Endothelial cell of umbilical vein (primary cell): Measurements from ENCODE around the gene PDGFA. TPM values are rescaled to one million over a fixed set of nuclear protein-coding genes. Genes with fewer than 3 reads are reported as not detected.

Experiments
- BruUV-seq: library from RNA; stranded (reverse); fragments of 400-500 nt; replicated peaks from 2 replicates; lab custom pipeline; 2021; lab: Mats Ljungman, UMichigan
- CTCF ChIA-PET: fragments of 300-600, 350-600 bp; sonication (Branson Sonifier 250); formaldehyde crosslinking; loops from one replicate; lab custom pipeline; 2021; ENCODE audit warnings: antibody characterized with exemption, inconsistent platforms; lab: Charles Lee
- POLR2A ChIA-PET: fragments of 300-600, 350-600 bp; sonication (Branson Sonifier 250); formaldehyde crosslinking; loops from one replicate; lab custom pipeline; 2021; ENCODE audit warnings: antibody characterized with exemption, inconsistent platforms; lab: Charles Lee
- DNase-seq: peaks from one replicate; pipeline ENCODE4 v3.0.0-alpha.2; 2011; ENCODE audit warnings: low read depth, low spot score
- FAIRE-seq: peaks from 2 replicates; lab custom pipeline; 2011; peaks lifted over from hg19 to GRCh38; lab: Jason Lieb, UNC
- H2AFZ ChIP-seq: 2 replicates; pipeline ENCODE4 v1.6.0; 2012; ENCODE audit warnings: low read depth, low read length, control low read depth, inconsistent platforms
- H3K27ac ChIP-seq: 2 replicates; pipeline ENCODE4 v1.5.1; 2011; ENCODE audit warnings: low read depth, mild to moderate bottlenecking, control low read depth, low read length, moderate library complexity; ENCODE audit not compliant: insufficient read depth
- H3K27me3 ChIP-seq, 2 experiments: 2 replicates each; pipeline versions ENCODE4 v1.6.0 to v1.6.1; 2011; ENCODE audit warnings: low read length in 2 of 2, mixed read lengths in 1 of 2; ENCODE audit not compliant: control insufficient read depth in 2 of 2, insufficient read depth in 2 of 2
- H3K36me3 ChIP-seq, 2 experiments: 2 replicates in 1 of 2; 3 replicates in 1 of 2; pipeline ENCODE4 v1.5.1; 2011; ENCODE audit warnings: low read length in 2 of 2, mild to moderate bottlenecking in 1 of 2, moderate library complexity in 1 of 2; ENCODE audit not compliant: control insufficient read depth in 2 of 2, insufficient read depth in 2 of 2; ENCODE audit errors: extremely low read depth in 1 of 2
- H3K4me1 ChIP-seq: 3 replicates; pipeline ENCODE4 v1.5.1; 2011; ENCODE audit warnings: mild to moderate bottlenecking, low read length; ENCODE audit not compliant: control insufficient read depth, insufficient read depth; ENCODE audit errors: extremely low read depth
- H3K4me2 ChIP-seq: 2 replicates; pipeline ENCODE4 v1.6.1; 2011; ENCODE audit warnings: low read length, control low read depth, mixed read lengths; ENCODE audit not compliant: insufficient read depth
- H3K4me3 ChIP-seq, 3 experiments: fragments of 200-600 bp in 1 of 3; sonication (generic), shearing (Covaris generic) in 1 of 3; replicated peaks in 1 of 3; 2 replicates each; pipeline ENCODE4 v1.5.1; 2011 to 2016; ENCODE audit warnings: control low read depth in 3 of 3, low read length in 3 of 3, mild to moderate bottlenecking in 2 of 3, inconsistent platforms in 1 of 3, low read depth in 1 of 3, moderate library complexity in 1 of 3; ENCODE audit not compliant: insufficient read depth in 1 of 3
- H3K79me2 ChIP-seq: 2 replicates; pipeline ENCODE4 v1.6.0; 2012; ENCODE audit warnings: low read length, inconsistent platforms; ENCODE audit not compliant: control insufficient read depth, insufficient read depth
- H3K9ac ChIP-seq: replicated peaks from 2 replicates; pipeline ENCODE3; 2011; ENCODE audit warnings: low read length, control low read depth; ENCODE audit not compliant: insufficient read depth; ENCODE audit errors: extremely low read depth
- H3K9me1 ChIP-seq: replicated peaks from 3 replicates; pipeline ENCODE4 v1.6.0; 2011; ENCODE audit warnings: mild to moderate bottlenecking, low read length; ENCODE audit not compliant: control insufficient read depth, insufficient read depth; ENCODE audit errors: extremely low read depth
- H3K9me3 ChIP-seq: replicated peaks from 2 replicates; pipeline ENCODE4 v1.5.1; 2012; ENCODE audit warnings: low read length, inconsistent platforms; ENCODE audit not compliant: control insufficient read depth, insufficient read depth
- H4K20me1 ChIP-seq: replicated peaks from 2 replicates; pipeline ENCODE3; 2011; ENCODE audit warnings: mild to moderate bottlenecking, low read length; ENCODE audit not compliant: control insufficient read depth, insufficient read depth; ENCODE audit errors: extremely low read depth
- EZH2 ChIP-seq: IDR thresholded peaks from 2 replicates; pipeline ENCODE4 v1.6.1; 2012; ENCODE audit warnings: borderline replicate concordance, low read depth, mild to moderate bottlenecking, moderate library complexity, low read length, inconsistent platforms; ENCODE audit not compliant: severe bottlenecking
- FOS ChIP-seq: IDR thresholded peaks from 2 replicates; pipeline ENCODE4 v1.6.1; 2011; ENCODE audit warnings: mild to moderate bottlenecking, low read length, moderate library complexity, borderline replicate concordance; ENCODE audit not compliant: insufficient read depth
- GATA2 ChIP-seq: IDR thresholded peaks from 2 replicates; pipeline ENCODE4 v1.7.0; 2011; ENCODE audit warnings: low read depth, mild to moderate bottlenecking, moderate library complexity, mixed read lengths, low read length; ENCODE audit not compliant: insufficient read length, insufficient read depth
- JUN ChIP-seq: IDR thresholded peaks from 2 replicates; pipeline ENCODE4 v1.6.1; 2011; ENCODE audit warnings: borderline replicate concordance, low read depth; ENCODE audit not compliant: insufficient read length, insufficient read depth
- MAX ChIP-seq: IDR thresholded peaks from 2 replicates; pipeline ENCODE4 v1.6.1; 2011; ENCODE audit not compliant: insufficient read depth, insufficient read length
- MYC ChIP-seq: IDR thresholded peaks from one replicate; pipeline ENCODE4 v1.6.1; 2011; ENCODE audit warnings: mild to moderate bottlenecking, low read depth, low read length
- POLR2A ChIP-seq: IDR thresholded peaks from 2 replicates; pipeline ENCODE4 v1.6.1; 2012; ENCODE audit warnings: low read depth, mild to moderate bottlenecking, control low read depth, low read length
- POLR2AphosphoS5 ChIP-seq: IDR thresholded peaks from 2 replicates; pipeline ENCODE4 v1.6.1; 2012; ENCODE audit warnings: low read depth, mild to moderate bottlenecking, control low read depth, low read length, moderate library complexity; ENCODE audit not compliant: insufficient read depth
- dilution Hi-C: fragments of 300-500 bp; cut with MboI; formaldehyde crosslinking; loops from one replicate; pipeline ENCODE4 v1.15.0; 2019; ENCODE audit warnings: low sequenced_read_pairs; ENCODE audit not compliant: extremely low pct_ligation_motif_present
- intact Hi-C: fragments of 100-400 bp; cut with micrococcal nuclease; formaldehyde crosslinking; loops from one replicate; pipeline ENCODE4 v1.10.0; 2022
- polyA plus RNA-seq, 4 experiments: library from polyadenylated mRNA; depleted of rRNA in 3 of 4; stranded (reverse) in 3 of 4; unstranded in 1 of 4; fragments of >200 nt; gene quantifications; 2 replicates each; pipeline versions ENCODE4 v1.2.1 to v1.2.3, GENCODE V29; 2011 to 2012; ENCODE audit warnings: missing spikeins in 1 of 4
- total RNA-seq: library from RNA; stranded (reverse); gene quantifications from 2 replicates; pipeline ENCODE4 v1.2.3, GENCODE V29; 2021
- TF ChIP-seq, protein P1 (sequence below), 2 donors: IDR thresholded peaks; 1 replicate in 1 of 2; 2 replicates in 1 of 2; pipeline ENCODE4 v1.5.1; 2011; ENCODE audit warnings: low read length in 2 of 2, mild to moderate bottlenecking in 2 of 2, moderate library complexity in 2 of 2, control low read depth in 1 of 2, inconsistent platforms in 1 of 2, low read depth in 1 of 2; ENCODE audit not compliant: insufficient read depth in 1 of 2; ENCODE audit errors: extremely low read depth in 1 of 2

Gene PDGFA
- total and polyA plus RNA-seq, 2 donors (not counting 3 experiments of a cell fraction or from before 2014, with no cell fraction given): 17.4 to 62.4 TPM

GRCh38 chr7:497346-497745 lies 22.3 kb downstream of the PDGFA start:
- Histone ChIP-seq H3K36me3 (peaks cover 15 to 28% of the 10 kb centered on the region in 2 experiments), H3K9ac (no peak overlapping the region), H3K9me1 (no peaks in the 10 kb centered on the region), H3K27me3 (no peaks in the 10 kb centered on the region), H3K9me3 (no peaks in the 10 kb centered on the region), H3K4me2 (no peak overlapping the region), H2AFZ (no peak overlapping the region), H4K20me1 (no peaks in the 10 kb centered on the region), H3K4me3 (no peak overlapping the region), H3K4me1 (no peaks in the 10 kb centered on the region), H3K27ac (no peak overlapping the region), H3K79me2 (no peaks in the 10 kb centered on the region)
- no TSS peak for BruUV-seq
- intact Hi-C loops (no loop called here), dilution Hi-C loops (no loop called here)
- CTCF ChIA-PET: interaction anchor here (0.9 to 1.7 kb wide), 2 partner anchors 139 to 175 kb away, joined by 3 to 4 read pairs; no protein-coding TSS in a partner anchor
- TF ChIP-seq GATA2 (no peak), POLR2AphosphoS5 (no peak), JUN (no peak), MAX (no peak), EZH2 (no peak), POLR2A (no peak), MYC (no peak), FOS (no peak)
- TF ChIP-seq, protein P1, sequence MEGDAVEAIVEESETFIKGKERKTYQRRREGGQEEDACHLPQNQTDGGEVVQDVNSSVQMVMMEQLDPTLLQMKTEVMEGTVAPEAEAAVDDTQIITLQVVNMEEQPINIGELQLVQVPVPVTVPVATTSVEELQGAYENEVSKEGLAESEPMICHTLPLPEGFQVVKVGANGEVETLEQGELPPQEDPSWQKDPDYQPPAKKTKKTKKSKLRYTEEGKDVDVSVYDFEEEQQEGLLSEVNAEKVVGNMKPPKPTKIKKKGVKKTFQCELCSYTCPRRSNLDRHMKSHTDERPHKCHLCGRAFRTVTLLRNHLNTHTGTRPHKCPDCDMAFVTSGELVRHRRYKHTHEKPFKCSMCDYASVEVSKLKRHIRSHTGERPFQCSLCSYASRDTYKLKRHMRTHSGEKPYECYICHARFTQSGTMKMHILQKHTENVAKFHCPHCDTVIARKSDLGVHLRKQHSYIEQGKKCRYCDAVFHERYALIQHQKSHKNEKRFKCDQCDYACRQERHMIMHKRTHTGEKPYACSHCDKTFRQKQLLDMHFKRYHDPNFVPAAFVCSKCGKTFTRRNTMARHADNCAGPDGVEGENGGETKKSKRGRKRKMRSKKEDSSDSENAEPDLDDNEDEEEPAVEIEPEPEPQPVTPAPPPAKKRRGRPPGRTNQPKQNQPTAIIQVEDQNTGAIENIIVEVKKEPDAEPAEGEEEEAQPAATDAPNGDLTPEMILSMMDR (IDR thresholded peaks at IDR 0.05; ENCODE audit: extremely low read depth in 1 of 2, insufficient read depth in 1 of 2, low read depth in 1 of 2, low read length in 2 of 2): no peak
- POLR2A ChIA-PET: no interaction called here
- no peak for FAIRE-seq
- DNase-seq: no peak
